Stimulated activated CD4-positive, alpha-beta T cell treated with anti-CD3 and anti-CD28 coated beads, Interleukin-2, amount 100 ng/mL, for 48 hours (primary cell): ENCODE measurements around the gene PROCA1.
"Not testable (repeated sequence)": the region's sequence is repeated elsewhere in the genome, so short reads cannot be mapped to it uniquely, and the experiment has no call there.

Experiments used
- DNase-seq, 2 donors: peaks; one replicate each; pipeline ENCODE4 v3.0.0-alpha.2; 2020

PROCA1 gene

GRCh38 chr17:28743243-28744103, 31.8 kb upstream of the PROCA1 start, which contains the start of gene TRAF4:
TSS of gene TRAF4 (plus strand) at chr17:28744011. CDS start at chr17:28744113, 102 bp downstream.
- peak; percentile 76 to 78 for DNase-seq

- DNase-seq: no peak
Measured at GRCh38 chr17:28741358-28742349, 30.0 kb upstream of the PROCA1 start.

GRCh38 chr17:28740406-28741357, 29.0 kb upstream of the PROCA1 start:
- no peak for DNase-seq

GRCh38 chr17:28738680-28739384, 27.1 kb upstream of the PROCA1 start:
- no peak for DNase-seq

GRCh38 chr17:28737770-28738679, 26.3 kb upstream of the PROCA1 start:
- DNase-seq: no peak

- no peak for DNase-seq
Measured at GRCh38 chr17:28737316-28737715, 25.6 kb upstream of the PROCA1 start.

GRCh38 chr17:28735913-28736769, 24.5 kb upstream of the PROCA1 start:
- DNase-seq: not testable (repeated sequence)

GRCh38 chr17:28735242-28735722, 23.6 kb upstream of the PROCA1 start:
- no peak for DNase-seq

- DNase-seq: no peak
Measured at GRCh38 chr17:28734712-28735241, 23.1 kb upstream of the PROCA1 start.

GRCh38 chr17:28733346-28733745, 21.7 kb upstream of the PROCA1 start:
- no peak for DNase-seq

- no peak for DNase-seq
Measured at GRCh38 chr17:28729950-28730330, 18.3 kb upstream of the PROCA1 start.

- peak; percentile 99 to 100 for DNase-seq
Measured at GRCh38 chr17:28728364-28729200, 16.9 kb upstream of the PROCA1 start, which contains the start of gene NEK8. TSS of gene NEK8 (plus strand) at chr17:28728788. CDS start at chr17:28728814, 26 bp downstream.

GRCh38 chr17:28726627-28727491, 15.2 kb upstream of the PROCA1 start:
- peak; percentile 95 to 97 for DNase-seq

- peak; percentile 65 to 72 for DNase-seq
Measured at GRCh38 chr17:28726226-28726626, 14.5 kb upstream of the PROCA1 start, which contains the start of gene TLCD1. TSS of gene TLCD1 (minus strand) at chr17:28726233. CDS start at chr17:28726097, 136 bp downstream.

GRCh38 chr17:28725660-28726225, 14.1 kb upstream of the PROCA1 start:
- DNase-seq: peak; percentile 64 to 67

- no peak for DNase-seq
Measured at GRCh38 chr17:28725166-28725659, 13.5 kb upstream of the PROCA1 start.
